H9 (cell line): ENCODE measurements around the gene RAB43. TPM values are rescaled to one million over a fixed set of nuclear protein-coding genes. Genes with fewer than 3 reads are reported as not detected.

Experiments
- DNase-seq: peaks from one replicate; pipeline ENCODE4 v3.0.0-alpha.2; 2017
- H2AFZ ChIP-seq: one replicate; pipeline ENCODE4 v1.6.1; 2013; ENCODE audit warnings: mild to moderate bottlenecking, low read length, control low read depth, moderate library complexity
- H2AK5ac ChIP-seq: 2 replicates; pipeline ENCODE4 v1.6.1; 2013; ENCODE audit warnings: low read length, control low read depth, mixed read lengths; ENCODE audit not compliant: insufficient read length
- H2BK120ac ChIP-seq: one replicate; pipeline ENCODE4 v1.6.1; 2013; ENCODE audit warnings: low read depth, mild to moderate bottlenecking, low read length, control low read depth, inconsistent platforms; ENCODE audit not compliant: poor library complexity, severe bottlenecking
- H2BK12ac ChIP-seq: 2 replicates; pipeline ENCODE4 v1.6.1; 2013; ENCODE audit warnings: low read length, control low read depth, mixed read lengths, low read depth; ENCODE audit not compliant: insufficient read length
- H2BK15ac ChIP-seq: 2 replicates; pipeline ENCODE4 v1.6.1; 2013; ENCODE audit warnings: low read depth, low read length, control low read depth
- H2BK20ac ChIP-seq: one replicate; pipeline ENCODE4 v1.6.1; 2013; ENCODE audit warnings: low read depth, mild to moderate bottlenecking, low read length, control low read depth, inconsistent platforms; ENCODE audit not compliant: poor library complexity, severe bottlenecking
- H2BK5ac ChIP-seq: 2 replicates; pipeline ENCODE4 v1.6.1; 2013; ENCODE audit warnings: low read length, control low read depth, mixed read lengths; ENCODE audit not compliant: insufficient read length
- H3K14ac ChIP-seq: 2 replicates; pipeline ENCODE4 v1.6.1; 2013; ENCODE audit warnings: low read length, control low read depth; ENCODE audit not compliant: insufficient read depth
- H3K18ac ChIP-seq: 2 replicates; pipeline ENCODE4 v1.6.1; 2013; ENCODE audit warnings: low read depth, mild to moderate bottlenecking, mixed read lengths, low read length, control low read depth; ENCODE audit not compliant: insufficient read length
- H3K23ac ChIP-seq: 2 replicates; pipeline ENCODE4 v1.6.1; 2013; ENCODE audit warnings: low read length, control low read depth, mixed read lengths, low read depth; ENCODE audit not compliant: insufficient read length
- H3K23me2 ChIP-seq: 2 replicates; pipeline ENCODE4 v1.6.1; 2013; ENCODE audit warnings: low read depth, mild to moderate bottlenecking, mixed read lengths, low read length, control low read depth; ENCODE audit not compliant: insufficient read length, poor library complexity, severe bottlenecking
- H3K27ac ChIP-seq: 2 replicates; pipeline ENCODE4 v1.5.1; 2013; ENCODE audit warnings: low read length, control low read depth, mixed read lengths, low read depth; ENCODE audit not compliant: insufficient read length
- H3K27me3 ChIP-seq: 2 replicates; pipeline ENCODE4 v1.6.1; 2013; ENCODE audit warnings: low read length, control low read depth, inconsistent platforms; ENCODE audit not compliant: insufficient read depth
- H3K4ac ChIP-seq: 2 replicates; pipeline ENCODE4 v1.6.1; 2013; ENCODE audit warnings: low read depth, mild to moderate bottlenecking, control low read depth, inconsistent platforms, low read length, moderate library complexity
- H3K4me1 ChIP-seq: 2 replicates; pipeline ENCODE4 v1.6.1; 2013; ENCODE audit warnings: low read length, control low read depth, inconsistent platforms; ENCODE audit not compliant: insufficient read depth
- H3K4me2 ChIP-seq: 2 replicates; pipeline ENCODE4 v1.6.1; 2013; ENCODE audit warnings: low read length, control low read depth, mixed read lengths; ENCODE audit not compliant: insufficient read length, insufficient read depth
- H3K56ac ChIP-seq: 2 replicates; pipeline ENCODE4 v1.6.1; 2013; ENCODE audit warnings: low read depth, mild to moderate bottlenecking, mixed read lengths, low read length, control low read depth; ENCODE audit not compliant: insufficient read length
- H3K79me1 ChIP-seq: 2 replicates; pipeline ENCODE4 v1.6.1; 2013; ENCODE audit warnings: low read depth, mild to moderate bottlenecking, moderate library complexity, low read length, control low read depth, inconsistent platforms; ENCODE audit not compliant: insufficient read depth, poor library complexity, severe bottlenecking
- H3K79me2 ChIP-seq: 2 replicates; pipeline ENCODE4 v1.6.1; 2013; ENCODE audit warnings: low read length, control low read depth, inconsistent platforms; ENCODE audit not compliant: insufficient read depth
- H3K9ac ChIP-seq: 2 replicates; pipeline ENCODE4 v1.6.1; 2013; ENCODE audit warnings: low read length, control low read depth, mixed read lengths; ENCODE audit not compliant: insufficient read length; ENCODE audit errors: extremely low read depth
- H3K9me3 ChIP-seq: one replicate; pipeline ENCODE4 v1.6.1; 2013; ENCODE audit warnings: low read depth, low read length, inconsistent platforms; ENCODE audit not compliant: control insufficient read depth
- H3T11ph ChIP-seq: one replicate; pipeline ENCODE4 v1.6.1; 2013; ENCODE audit warnings: mild to moderate bottlenecking, low read length, control low read depth, inconsistent platforms
- H4K20me1 ChIP-seq: one replicate; pipeline ENCODE4 v1.6.1; 2013; ENCODE audit not compliant: control insufficient read depth, insufficient read length, insufficient read depth
- H4K5ac ChIP-seq: 2 replicates; pipeline ENCODE4 v1.6.1; 2013; ENCODE audit warnings: low read depth, mild to moderate bottlenecking, mixed read lengths, low read length, control low read depth; ENCODE audit not compliant: insufficient read length
- H4K8ac ChIP-seq: replicated peaks from 2 replicates; pipeline ENCODE4 v1.6.1; 2013; ENCODE audit warnings: low read length, control low read depth, mixed read lengths, low read depth; ENCODE audit not compliant: insufficient read length
- H4K91ac ChIP-seq: 2 replicates; pipeline ENCODE4 v1.6.1; 2013; ENCODE audit warnings: low read depth, mild to moderate bottlenecking, moderate library complexity, mixed read lengths, low read length, control low read depth; ENCODE audit not compliant: insufficient read length
- H3K27ac Mint-ChIP-seq, 3 experiments: 2 replicates in 2 of 3; 3 replicates in 1 of 3; pipeline ENCODE4 v1.8.0; 2020 to 2021; ENCODE audit warnings: mixed read lengths in 3 of 3, mild to moderate bottlenecking in 1 of 3, moderate library complexity in 1 of 3
- H3K27me3 Mint-ChIP-seq: 2 replicates; pipeline ENCODE4 v1.8.0; 2021; ENCODE audit warnings: low read depth, mild to moderate bottlenecking, moderate library complexity, mixed read lengths
- H3K36me3 Mint-ChIP-seq, 3 experiments: 2 replicates in 2 of 3; 3 replicates in 1 of 3; pipeline ENCODE4 v1.8.0; 2020 to 2021; ENCODE audit warnings: low read depth in 3 of 3, mixed read lengths in 3 of 3; ENCODE audit not compliant: insufficient read depth in 1 of 3
- H3K4me1 Mint-ChIP-seq, 2 experiments: 2 replicates each; pipeline ENCODE4 v1.8.0; 2020; ENCODE audit warnings: mixed read lengths in 2 of 2
- H3K4me3 Mint-ChIP-seq, 2 experiments: 2 replicates in 1 of 2; 3 replicates in 1 of 2; pipeline ENCODE4 v1.8.0; 2020 to 2021; ENCODE audit warnings: mild to moderate bottlenecking in 2 of 2, mixed read lengths in 2 of 2, moderate library complexity in 1 of 2
- H3K9me3 Mint-ChIP-seq, 2 experiments: 2 replicates in 1 of 2; 3 replicates in 1 of 2; pipeline ENCODE4 v1.8.0; 2020; ENCODE audit warnings: mild to moderate bottlenecking in 2 of 2, mixed read lengths in 2 of 2, moderate library complexity in 1 of 2
- CTCF ChIP-seq: fragments of 200-600 bp; sonication (generic); conservative IDR thresholded peaks from 3 replicates; pipeline ENCODE4 v1.8.0; 2021; ENCODE audit warnings: antibody characterized with exemption, mild to moderate bottlenecking
- WGBS: extraction: QIAGEN DNeasy Blood & Tissue Kit; methylation state at CpG from one replicate; pipeline ENCODE4 v1.1.7; 2013; ENCODE audit warnings: missing lambda C conversion rate, low lambda C conversion rate, mixed read lengths; ENCODE audit not compliant: insufficient read length; ENCODE audit errors: extremely low coverage; 5-methylcytosine and 5-hydroxymethylcytosine counted together
- total RNA-seq: library from RNA; stranded (reverse); gene quantifications from 2 replicates; pipeline ENCODE4 v1.2.1, GENCODE V29; 2021

RAB43 gene
- total RNA-seq, 1 experiment from 2014 or later: 13.6 TPM

- no peak overlapping the region for H2AK5ac ChIP-seq
- H3K9ac ChIP-seq: no peak overlapping the region
- no peak overlapping the region for H2BK15ac ChIP-seq
- no peak for DNase-seq
- Mint-ChIP-seq H3K9me3 (no peaks in the 10 kb centered on the region; a peak in 1 of 5 replicates), H3K4me3 (no peak overlapping the region; a peak in 1 of 5 replicates), H3K27me3 (peaks cover 9% of the 10 kb centered on the region), H3K4me1 (peaks cover 2 to 8% of the 10 kb centered on the region in 2 experiments; a peak in 3 of 4 replicates), H3K36me3 (no peaks in the 10 kb centered on the region), H3K27ac (peak overlapping the region in 1 of 3 experiments; percentile 77; a peak in 1 of 7 replicates)
- H3K14ac ChIP-seq: no peak overlapping the region
- H4K91ac ChIP-seq: no peak overlapping the region
- no peaks in the 10 kb centered on the region for H3K79me2 ChIP-seq
- H3K27ac ChIP-seq: no peak overlapping the region
- no peaks in the 10 kb centered on the region for H3K23me2 ChIP-seq
- H3K4me2 ChIP-seq: no peak overlapping the region
- H3K23ac ChIP-seq: no peak overlapping the region
- H4K5ac ChIP-seq: no peak overlapping the region
- H4K8ac ChIP-seq: no peak overlapping the region
- no peaks in the 10 kb centered on the region for H3K9me3 ChIP-seq
- no peak overlapping the region for H2AFZ ChIP-seq
- no peak overlapping the region for H3K18ac ChIP-seq
- no peak for TF ChIP-seq CTCF
- WGBS: no CpG with 5 or more reads among the region's 4 CpGs
- no peak overlapping the region for H3K56ac ChIP-seq
- no peaks in the 10 kb centered on the region for H4K20me1 ChIP-seq
- H3K27me3 ChIP-seq: no peaks in the 10 kb centered on the region
- H2BK20ac ChIP-seq: no peak overlapping the region
- H3T11ph ChIP-seq: no peak overlapping the region
- H3K4me1 ChIP-seq: no peaks in the 10 kb centered on the region
- H2BK12ac ChIP-seq: no peak overlapping the region
- H3K4ac ChIP-seq: no peak overlapping the region
- H3K79me1 ChIP-seq: no peaks in the 10 kb centered on the region
- H2BK5ac ChIP-seq: no peak overlapping the region
- no peak overlapping the region for H2BK120ac ChIP-seq
Observed at GRCh38 chr3:129058441-129059200, 63.0 kb downstream of the RAB43 start.
